ENCODE results near the gene CLDN16.

CLDN16 gene

DNA sequence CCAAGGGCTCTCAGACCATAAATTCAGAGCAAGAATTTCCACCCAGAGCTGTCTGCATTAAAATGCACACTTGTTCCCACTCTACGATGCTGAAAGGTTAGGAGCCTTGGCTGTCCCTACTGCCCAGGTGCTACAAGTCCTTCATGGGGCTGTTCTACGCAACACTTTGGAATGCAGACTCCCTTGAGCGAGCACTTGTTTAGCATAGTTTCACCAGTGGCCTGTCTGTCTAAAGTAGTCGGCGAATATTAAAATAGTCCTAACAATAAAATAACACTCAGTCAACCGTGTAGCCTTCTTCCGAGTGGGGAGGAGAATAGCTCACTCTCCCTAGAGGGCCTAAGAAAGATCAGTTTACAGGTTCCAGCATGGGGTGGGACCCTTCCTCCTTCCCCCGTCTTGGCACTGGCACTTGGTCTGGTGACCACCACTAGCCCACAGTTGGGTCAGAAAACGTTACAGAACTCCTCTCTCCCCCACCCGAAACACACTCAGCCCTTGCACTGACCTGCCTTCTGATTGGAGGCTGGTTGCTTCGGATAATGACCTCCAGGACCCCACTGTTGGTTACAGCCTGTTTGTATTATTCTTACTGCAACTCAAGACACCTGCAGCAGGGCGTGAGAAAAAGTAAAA lies at the start of gene CLDN16:
TSS of gene CLDN16 (plus strand) at position 586 of the 636 bp plus-strand sequence. CDS start 167 bp downstream, outside the sequence.
- no peak for DNase-seq

GRCh38 chr3:190338717-190339116 lies 49.2 kb upstream of the CLDN16 start:
- no peak for DNase-seq

GRCh38 chr3:190339130-190339529 lies 48.8 kb upstream of the CLDN16 start:
- DNase-seq: no peak

GRCh38 chr3:190340071-190340470 lies 47.9 kb upstream of the CLDN16 start:
- DNase-seq: no peak

- DNase-seq: no peak
Measured at GRCh38 chr3:190345027-190345821, 42.7 kb upstream of the CLDN16 start.

- DNase-seq: no peak
Measured at GRCh38 chr3:190345878-190346277, 42.1 kb upstream of the CLDN16 start.

- DNase-seq: no peak
Measured at GRCh38 chr3:190346541-190346940, 41.4 kb upstream of the CLDN16 start.

GRCh38 chr3:190352861-190353457 lies 35.0 kb upstream of the CLDN16 start:
- no peak for DNase-seq

GRCh38 chr3:190356246-190356645 lies 31.7 kb upstream of the CLDN16 start:
- DNase-seq: no peak

GRCh38 chr3:190357468-190357867 lies 30.5 kb upstream of the CLDN16 start:
- no peak for DNase-seq

- DNase-seq: no peak
Measured at GRCh38 chr3:190359813-190360212, 28.1 kb upstream of the CLDN16 start.

DNA sequence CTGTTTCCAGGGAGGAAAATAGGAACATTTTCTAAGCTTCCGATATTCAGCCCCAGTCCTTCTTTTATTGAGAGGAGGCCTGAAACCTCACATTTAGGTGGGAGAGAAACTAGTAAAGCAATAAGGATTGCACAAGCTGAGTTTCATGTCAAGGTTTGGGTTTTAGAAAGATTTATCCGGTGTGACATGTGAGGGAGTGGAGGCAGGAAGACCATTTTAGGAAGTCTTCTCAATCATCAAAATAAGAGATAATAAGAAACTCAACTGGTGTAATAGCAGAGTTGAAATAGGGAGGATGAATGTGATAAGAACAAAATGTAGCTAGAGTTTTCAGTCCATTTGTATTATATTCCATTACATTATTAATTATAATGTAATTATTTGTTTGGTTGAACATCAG lies 27.7 kb upstream of the CLDN16 start:
- no peak for DNase-seq

DNA sequence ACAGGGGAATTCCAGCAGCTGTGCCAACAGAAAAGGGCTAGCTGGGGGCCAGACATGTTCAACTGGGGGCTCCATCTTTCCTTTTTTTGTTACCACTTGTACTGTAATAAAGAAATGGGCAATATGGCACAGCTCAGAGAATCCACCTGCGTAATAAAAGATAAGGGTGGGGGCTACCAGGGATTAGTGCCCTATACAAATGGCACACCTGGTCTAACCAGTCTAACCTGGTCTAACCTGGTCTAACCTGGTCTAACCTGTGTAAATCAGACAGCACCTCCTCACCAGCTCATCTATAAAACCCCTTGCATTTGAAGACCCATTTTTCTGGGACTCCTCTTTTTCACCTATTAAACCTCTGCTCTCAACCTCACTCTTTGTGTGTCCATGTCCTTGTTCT lies 26.2 kb upstream of the CLDN16 start:
- no peak for DNase-seq

- no peak for DNase-seq
Measured at GRCh38 chr3:190362258-190362657, 25.7 kb upstream of the CLDN16 start.

DNA sequence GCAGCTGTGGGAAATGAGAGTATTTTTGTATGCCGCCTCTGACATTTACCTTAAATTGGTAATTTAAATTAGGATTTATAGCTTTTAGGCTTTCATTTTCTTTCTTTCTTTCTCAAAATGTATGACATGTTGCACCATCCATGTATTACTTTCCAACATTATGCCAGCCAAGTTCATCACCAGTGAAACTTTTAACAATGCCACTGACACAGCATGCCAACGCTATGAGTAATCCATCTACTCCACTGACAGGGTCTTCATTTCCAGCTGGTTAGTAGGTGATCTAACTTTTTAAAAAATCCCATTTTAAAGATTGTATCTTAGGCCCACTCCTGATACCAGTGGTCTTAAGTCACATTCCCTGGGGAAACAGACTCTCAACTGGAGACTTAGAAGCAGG lies 21.8 kb upstream of the CLDN16 start:
- DNase-seq: no peak

GRCh38 chr3:190368881-190369280 lies 19.1 kb upstream of the CLDN16 start:
- no peak for DNase-seq

GRCh38 chr3:190369668-190370295 lies 18.2 kb upstream of the CLDN16 start:
- DNase-seq: no peak

- no peak for DNase-seq
Measured at GRCh38 chr3:190370369-190370768, 17.6 kb upstream of the CLDN16 start.

DNA sequence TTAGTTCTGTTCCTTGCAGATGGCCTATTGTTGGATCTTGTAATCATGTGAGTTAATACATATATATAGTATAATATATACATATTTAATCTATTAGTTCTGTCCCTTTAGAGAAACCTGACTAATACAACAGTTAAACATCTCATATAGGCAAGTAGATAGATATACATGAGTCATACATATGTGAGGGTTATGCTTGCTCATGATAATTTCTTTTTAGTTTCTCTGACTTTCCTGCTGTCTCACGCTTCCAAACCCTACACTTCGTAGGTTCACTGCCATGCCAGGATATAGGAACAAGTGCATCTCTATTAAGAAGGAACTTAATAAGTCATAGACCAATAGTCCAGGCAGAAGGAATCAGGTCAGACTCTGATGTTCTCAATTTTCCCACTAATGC lies 16.8 kb upstream of the CLDN16 start:
- DNase-seq: no peak

- DNase-seq: no peak
Measured at GRCh38 chr3:190375246-190375645, 12.7 kb upstream of the CLDN16 start.

DNA sequence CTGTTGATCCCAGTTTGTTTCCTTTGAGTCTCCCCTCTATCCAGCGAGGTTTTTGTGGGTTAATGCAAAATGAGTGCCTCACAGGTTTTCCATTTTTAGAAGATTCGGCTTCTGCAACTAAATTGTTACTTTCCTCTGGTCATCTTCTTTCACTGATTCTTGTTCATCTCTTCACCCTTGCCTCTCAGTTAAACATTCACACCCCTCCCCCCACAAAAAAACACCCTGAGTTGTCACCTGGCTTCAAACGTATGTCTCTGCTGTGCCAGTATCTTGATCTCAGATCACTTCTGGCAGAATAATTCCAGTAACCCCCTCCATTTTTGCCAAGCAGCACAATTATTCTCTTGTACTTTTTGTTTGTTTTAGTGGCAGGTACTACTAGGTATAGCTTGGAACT lies 12.3 kb upstream of the CLDN16 start:
- DNase-seq: no peak

- DNase-seq: no peak
Measured at GRCh38 chr3:190378240-190378891, 9.6 kb upstream of the CLDN16 start.

GRCh38 chr3:190380184-190380583 lies 7.8 kb upstream of the CLDN16 start:
- no peak for DNase-seq
